GM21737 (cell line): Measurements from ENCODE around the gene HAUS5.
"Not testable (repeated sequence)": the region's sequence is repeated elsewhere in the genome, so short reads cannot be mapped to it uniquely, and the experiment has no call there.

Source experiments
- ATAC-seq: cut with Tn5 transposase; IDR thresholded peaks from one replicate; pipeline ENCODE4 v1.9.1; 2021; ENCODE audit warnings: mild to moderate bottlenecking, moderate library complexity; ENCODE audit not compliant: unreplicated experiment

The HAUS5 gene

GRCh38 chr19:35612559-35613321, at the start of gene HAUS5:
Gene HAUS5 (plus strand): TSS chr19:35612735. CDS start chr19:35612795, 60 bp downstream.
- ATAC-seq = peak; percentile 66

- ATAC-seq = no peak
Observed at GRCh38 chr19:35562776-35563175, 49.8 kb upstream of the HAUS5 start.

- ATAC-seq = no peak
Observed at GRCh38 chr19:35563207-35563829, 49.2 kb upstream of the HAUS5 start, which contains the start of gene ATP4A. Gene ATP4A (minus strand): TSS chr19:35563658. CDS start chr19:35563629, 29 bp downstream.

GRCh38 chr19:35565016-35565856, 47.3 kb upstream of the HAUS5 start:
- ATAC-seq = no peak

- no peak for ATAC-seq
Observed at GRCh38 chr19:35566738-35567137, 45.8 kb upstream of the HAUS5 start.

GRCh38 chr19:35569281-35569781, 43.2 kb upstream of the HAUS5 start:
- no peak for ATAC-seq

- no peak for ATAC-seq
Observed at GRCh38 chr19:35571406-35571965, 41.0 kb upstream of the HAUS5 start.

- no peak for ATAC-seq
Observed at GRCh38 chr19:35577918-35578317, 34.6 kb upstream of the HAUS5 start.

GRCh38 chr19:35578707-35579106, 33.8 kb upstream of the HAUS5 start:
- ATAC-seq = no peak

GRCh38 chr19:35582760-35583159, 29.8 kb upstream of the HAUS5 start:
- no peak for ATAC-seq

- ATAC-seq = no peak
Observed at GRCh38 chr19:35585848-35586247, 26.7 kb upstream of the HAUS5 start, which contains the start of gene PMIS2. Gene PMIS2 (plus strand): TSS chr19:35586173. CDS start chr19:35586260, 87 bp downstream.

GRCh38 chr19:35587321-35587720, 25.2 kb upstream of the HAUS5 start:
- ATAC-seq = no peak

- ATAC-seq = no peak
Observed at GRCh38 chr19:35590875-35591274, 21.7 kb upstream of the HAUS5 start.

GRCh38 chr19:35592226-35592625, 20.3 kb upstream of the HAUS5 start:
- ATAC-seq = no peak

- not testable (repeated sequence) for ATAC-seq
Observed at GRCh38 chr19:35595026-35595425, 17.5 kb upstream of the HAUS5 start.

GRCh38 chr19:35595928-35596327, 16.6 kb upstream of the HAUS5 start:
- no peak for ATAC-seq

- ATAC-seq = peak; percentile 78
Observed at GRCh38 chr19:35596366-35596999, 16.1 kb upstream of the HAUS5 start.

GRCh38 chr19:35601971-35602370, 10.6 kb upstream of the HAUS5 start:
- ATAC-seq = no peak

GRCh38 chr19:35604436-35604835, 8.1 kb upstream of the HAUS5 start:
- ATAC-seq = not testable (repeated sequence)

GRCh38 chr19:35607170-35607569, 5.4 kb upstream of the HAUS5 start:
- not testable (repeated sequence) for ATAC-seq
